ENCODE results near the gene CNTN4. TPM values are rescaled to one million over a fixed set of nuclear protein-coding genes. Genes with fewer than 3 reads are reported as not detected.

The CNTN4 gene
- total and polyA plus RNA-seq, 2 experiments from 2014 or later = 5.6 to 7.9 TPM

DNA sequence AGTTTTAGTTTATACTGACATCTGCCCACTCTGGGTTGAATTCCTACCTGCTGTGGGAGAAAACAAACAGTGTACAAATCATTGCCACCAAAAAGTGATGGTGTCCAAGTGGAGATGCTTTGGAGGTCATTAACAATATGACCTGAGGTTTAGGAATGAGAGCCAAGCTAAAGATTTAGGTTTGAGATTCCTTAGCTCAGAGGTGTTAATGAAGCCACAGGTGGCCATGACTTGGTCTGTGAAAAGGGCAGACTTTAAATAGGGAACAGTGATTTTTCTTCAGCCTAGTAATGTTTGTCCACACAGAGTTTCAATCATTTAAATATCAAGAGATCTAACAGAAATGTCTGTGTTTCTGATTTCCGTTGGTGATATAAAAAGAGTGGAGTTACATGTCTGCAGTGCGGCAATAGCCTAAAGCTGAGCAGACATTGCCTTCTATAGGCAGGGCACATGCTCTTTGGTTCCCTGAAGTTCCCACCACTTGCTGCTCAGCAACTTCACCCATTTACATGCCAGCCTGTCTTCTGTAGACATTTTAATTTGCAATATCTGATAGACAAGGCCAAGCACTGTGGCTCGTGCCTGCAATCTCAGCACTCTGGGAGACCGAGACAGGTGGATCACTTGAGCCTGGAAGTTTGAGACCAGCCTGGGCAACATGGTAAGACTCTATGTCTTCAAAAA lies 588.3 kb downstream of the CNTN4 start:
- no peaks in the 10 kb centered on the region for H3K36me3 ChIP-seq
- H3K27ac ChIP-seq = no peak overlapping the region
- no peaks in the 10 kb centered on the region for H3K9me3 ChIP-seq (ENCODE audit: low read depth)
- H3K4me1 ChIP-seq (ENCODE audit: low read depth) = no peaks in the 10 kb centered on the region
- H3K27me3 ChIP-seq = no peaks in the 10 kb centered on the region
- no peak overlapping the region for H3K4me3 ChIP-seq
- DNase-seq (ENCODE audit: low read depth in 1 of 2, low spot score in 1 of 2) = no peak
- TF ChIP-seq, protein P1, sequence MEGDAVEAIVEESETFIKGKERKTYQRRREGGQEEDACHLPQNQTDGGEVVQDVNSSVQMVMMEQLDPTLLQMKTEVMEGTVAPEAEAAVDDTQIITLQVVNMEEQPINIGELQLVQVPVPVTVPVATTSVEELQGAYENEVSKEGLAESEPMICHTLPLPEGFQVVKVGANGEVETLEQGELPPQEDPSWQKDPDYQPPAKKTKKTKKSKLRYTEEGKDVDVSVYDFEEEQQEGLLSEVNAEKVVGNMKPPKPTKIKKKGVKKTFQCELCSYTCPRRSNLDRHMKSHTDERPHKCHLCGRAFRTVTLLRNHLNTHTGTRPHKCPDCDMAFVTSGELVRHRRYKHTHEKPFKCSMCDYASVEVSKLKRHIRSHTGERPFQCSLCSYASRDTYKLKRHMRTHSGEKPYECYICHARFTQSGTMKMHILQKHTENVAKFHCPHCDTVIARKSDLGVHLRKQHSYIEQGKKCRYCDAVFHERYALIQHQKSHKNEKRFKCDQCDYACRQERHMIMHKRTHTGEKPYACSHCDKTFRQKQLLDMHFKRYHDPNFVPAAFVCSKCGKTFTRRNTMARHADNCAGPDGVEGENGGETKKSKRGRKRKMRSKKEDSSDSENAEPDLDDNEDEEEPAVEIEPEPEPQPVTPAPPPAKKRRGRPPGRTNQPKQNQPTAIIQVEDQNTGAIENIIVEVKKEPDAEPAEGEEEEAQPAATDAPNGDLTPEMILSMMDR (IDR thresholded peaks at IDR 0.05; ENCODE audit: low read depth, low read length) = no peak

DNA sequence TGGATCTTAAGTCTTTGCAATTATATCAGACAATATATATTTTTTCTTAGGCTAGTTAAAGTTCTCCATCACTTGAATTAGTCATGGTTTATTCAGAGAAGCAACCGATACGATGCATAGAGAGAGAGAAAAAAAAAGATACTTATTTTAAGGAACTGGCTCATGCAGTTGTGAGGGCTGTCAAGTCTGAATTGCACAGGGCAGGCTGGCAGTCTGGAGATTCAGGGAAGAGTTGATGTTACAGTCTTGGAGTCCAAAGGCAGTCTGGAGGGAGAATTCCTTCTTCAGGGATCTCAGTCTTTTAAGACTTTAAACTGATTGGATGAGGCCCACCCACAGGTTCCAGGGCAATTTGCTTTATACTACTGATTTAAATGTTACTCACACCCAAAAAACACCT lies 598.9 kb downstream of the CNTN4 start:
- DNase-seq (ENCODE audit: low read depth in 1 of 2, low spot score in 1 of 2) = no peak
- H3K27me3 ChIP-seq = no peaks in the 10 kb centered on the region
- TF ChIP-seq, protein P1 (IDR thresholded peaks at IDR 0.05; ENCODE audit: low read depth, low read length) = no peak

DNA sequence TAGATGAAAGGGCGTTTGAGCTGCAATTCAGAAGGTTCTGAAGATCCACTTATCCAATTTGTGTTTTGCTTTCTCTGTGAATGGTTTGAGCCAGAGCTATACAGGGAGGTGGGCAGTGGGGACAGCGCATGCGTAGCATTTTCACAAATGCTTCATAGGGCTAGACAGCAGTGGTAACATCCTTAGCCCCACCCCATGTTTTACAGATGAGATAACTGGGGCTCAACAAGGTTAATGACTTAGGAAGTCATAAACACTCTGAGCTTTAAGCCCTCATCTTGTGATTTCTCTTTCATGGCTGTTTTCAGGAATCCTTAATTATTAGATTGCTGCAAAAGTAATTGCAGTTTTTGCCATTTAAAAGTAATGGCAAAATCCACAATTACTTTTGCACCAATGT lies 602.8 kb downstream of the CNTN4 start:
- Histone ChIP-seq H3K4me1 (ENCODE audit: low read depth) (no peaks in the 10 kb centered on the region), H3K4me3 (no peak overlapping the region), H3K27ac (no peak overlapping the region), H3K9me3 (ENCODE audit: low read depth) (no peaks in the 10 kb centered on the region), H3K27me3 (no peaks in the 10 kb centered on the region), H3K36me3 (no peaks in the 10 kb centered on the region)
- TF ChIP-seq, protein P1 (IDR thresholded peaks at IDR 0.05; ENCODE audit: low read depth, low read length) = no peak
- DNase-seq (ENCODE audit: low read depth in 1 of 2, low spot score in 1 of 2) = no peak

More for the DNA sequence above, 598.9 kb downstream of the CNTN4 start:
- no peak overlapping the region for H3K27ac ChIP-seq
- no peaks in the 10 kb centered on the region for H3K4me1 ChIP-seq (ENCODE audit: low read depth)
- H3K9me3 ChIP-seq (ENCODE audit: low read depth) = no peaks in the 10 kb centered on the region
- no peaks in the 10 kb centered on the region for H3K36me3 ChIP-seq
- no peak overlapping the region for H3K4me3 ChIP-seq

DNA sequence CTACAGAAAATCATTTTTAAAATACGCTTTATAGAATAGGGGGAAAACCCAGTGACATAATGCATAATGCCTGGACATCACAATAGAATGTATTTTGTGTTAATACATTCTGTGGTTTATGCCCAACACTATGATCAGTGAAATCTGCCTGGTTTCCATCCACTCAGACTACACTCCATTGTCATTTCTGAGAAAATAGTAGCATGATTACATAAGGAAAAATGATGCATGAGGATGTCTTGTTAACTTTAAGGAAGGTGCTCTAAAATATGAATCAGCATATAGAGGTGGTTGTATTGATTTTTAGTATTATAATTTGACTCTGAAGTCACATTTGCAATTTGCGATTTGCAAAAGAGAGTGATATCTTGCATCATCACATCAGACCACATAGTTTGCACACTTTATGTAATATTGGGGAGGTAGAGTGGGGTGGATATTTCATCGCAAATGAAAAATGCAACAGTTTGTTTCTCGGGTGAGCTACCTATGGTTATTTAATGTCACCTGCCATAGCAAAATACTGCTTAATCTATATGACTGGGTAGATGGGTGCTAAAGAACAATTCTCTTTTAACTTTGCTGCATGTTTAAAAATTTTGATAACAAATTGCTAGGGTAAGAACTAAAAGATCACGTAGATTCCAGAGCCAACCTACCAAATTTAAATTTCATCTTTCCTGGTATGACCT lies 607.6 kb downstream of the CNTN4 start:
- H3K4me1 ChIP-seq (ENCODE audit: low read depth) = no peaks in the 10 kb centered on the region
- H3K9me3 ChIP-seq (ENCODE audit: low read depth) = no peaks in the 10 kb centered on the region
- H3K27me3 ChIP-seq = no peaks in the 10 kb centered on the region
- no peak overlapping the region for H3K27ac ChIP-seq
- H3K36me3 ChIP-seq = no peaks in the 10 kb centered on the region
- DNase-seq (ENCODE audit: low read depth in 1 of 2, low spot score in 1 of 2) = no peak
- no peak overlapping the region for H3K4me3 ChIP-seq
- TF ChIP-seq, protein P1 (IDR thresholded peaks at IDR 0.05; ENCODE audit: low read depth, low read length) = no peak

DNA sequence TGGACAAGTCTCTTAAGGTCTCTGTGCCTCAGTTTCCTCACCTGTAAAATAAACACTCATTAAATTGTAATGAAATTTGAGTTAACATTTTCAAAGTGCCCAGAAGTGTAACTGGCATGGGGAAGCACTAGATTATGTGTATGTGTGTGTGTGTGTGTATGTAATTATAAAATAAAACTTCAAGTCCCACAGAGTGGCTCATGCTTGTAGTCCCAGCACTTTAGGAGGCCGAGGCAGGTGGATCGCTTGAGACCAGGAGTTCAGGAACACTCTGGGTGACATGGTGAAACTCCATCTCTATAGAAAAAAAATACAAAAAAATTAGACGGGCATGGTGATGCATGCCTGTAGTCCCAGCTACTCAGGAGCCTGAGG lies 608.2 kb downstream of the CNTN4 start:
- DNase-seq (ENCODE audit: low read depth in 1 of 2, low spot score in 1 of 2) = no peak
- Histone ChIP-seq H3K9me3 (ENCODE audit: low read depth) (no peaks in the 10 kb centered on the region), H3K27ac (no peak overlapping the region), H3K36me3 (no peaks in the 10 kb centered on the region), H3K4me1 (ENCODE audit: low read depth) (no peaks in the 10 kb centered on the region), H3K4me3 (no peak overlapping the region), H3K27me3 (no peaks in the 10 kb centered on the region)
- TF ChIP-seq, protein P1 (IDR thresholded peaks at IDR 0.05; ENCODE audit: low read depth, low read length) = no peak

Data from cardiac muscle cell (in vitro differentiated cells and primary cell).